Measurements from ENCODE around the gene MAPT. TPM values are rescaled to one million over a fixed set of nuclear protein-coding genes. Genes with fewer than 3 reads are reported as not detected.

Gene MAPT
- polyA plus RNA-seq, 1 experiment = 0.27 TPM

DNA sequence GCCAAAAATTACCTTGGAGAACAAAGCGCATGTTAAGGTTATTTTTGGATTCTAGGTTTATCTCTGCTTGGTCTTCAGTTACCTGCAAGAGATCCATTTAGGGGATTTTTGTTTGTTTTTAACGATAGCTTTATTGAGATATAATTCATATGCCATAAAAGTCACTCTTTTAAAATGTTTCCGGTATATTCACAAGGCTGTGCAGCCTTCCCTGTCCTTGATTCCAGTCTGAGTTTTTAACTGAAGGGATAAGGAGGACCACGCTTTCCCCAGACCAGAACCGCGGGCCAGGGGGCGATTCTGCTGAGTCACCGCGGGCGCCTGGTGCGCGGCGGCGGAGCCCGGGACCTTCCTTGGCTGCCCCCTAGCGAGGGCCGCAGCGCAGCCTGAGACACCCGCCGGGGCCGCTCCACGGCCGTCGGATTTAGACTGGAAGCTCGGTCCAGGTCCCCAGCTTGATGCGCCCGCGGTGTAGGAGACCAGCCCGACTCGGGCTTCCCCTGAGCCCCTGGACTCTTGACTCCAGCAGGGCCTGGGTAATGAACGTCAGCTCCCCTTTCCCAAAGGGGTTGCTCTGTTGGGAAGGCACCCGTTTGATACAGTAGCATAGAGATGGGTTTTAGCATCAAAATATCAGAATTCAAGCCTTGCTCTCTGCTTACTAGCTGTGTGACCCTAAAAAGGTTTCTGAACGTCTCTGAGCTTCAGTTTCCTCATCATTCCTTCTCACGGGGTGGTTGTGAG is 54.7 kb downstream of the MAPT start:
- H3K4me3 ChIP-seq (ENCODE audit: low read depth, low read length) = peak overlapping the region; percentile 25; the same call in 1 of the 2 replicates
- ChIA-PET POLR2A (interaction anchor here (0.7 kb wide), 1 partner anchor 245 kb away, joined by 3 read pairs; the partner anchor contains the start of gene KANSL1), CTCF (interaction anchor here (0.5 to 2.2 kb wide), 29 partner anchors 8 to 1934 kb away, joined by 3 to 11 read pairs (median 4); partner anchors contain the start of gene TMEM101)
- TF ChIP-seq, protein P1, sequence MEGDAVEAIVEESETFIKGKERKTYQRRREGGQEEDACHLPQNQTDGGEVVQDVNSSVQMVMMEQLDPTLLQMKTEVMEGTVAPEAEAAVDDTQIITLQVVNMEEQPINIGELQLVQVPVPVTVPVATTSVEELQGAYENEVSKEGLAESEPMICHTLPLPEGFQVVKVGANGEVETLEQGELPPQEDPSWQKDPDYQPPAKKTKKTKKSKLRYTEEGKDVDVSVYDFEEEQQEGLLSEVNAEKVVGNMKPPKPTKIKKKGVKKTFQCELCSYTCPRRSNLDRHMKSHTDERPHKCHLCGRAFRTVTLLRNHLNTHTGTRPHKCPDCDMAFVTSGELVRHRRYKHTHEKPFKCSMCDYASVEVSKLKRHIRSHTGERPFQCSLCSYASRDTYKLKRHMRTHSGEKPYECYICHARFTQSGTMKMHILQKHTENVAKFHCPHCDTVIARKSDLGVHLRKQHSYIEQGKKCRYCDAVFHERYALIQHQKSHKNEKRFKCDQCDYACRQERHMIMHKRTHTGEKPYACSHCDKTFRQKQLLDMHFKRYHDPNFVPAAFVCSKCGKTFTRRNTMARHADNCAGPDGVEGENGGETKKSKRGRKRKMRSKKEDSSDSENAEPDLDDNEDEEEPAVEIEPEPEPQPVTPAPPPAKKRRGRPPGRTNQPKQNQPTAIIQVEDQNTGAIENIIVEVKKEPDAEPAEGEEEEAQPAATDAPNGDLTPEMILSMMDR (IDR thresholded peaks at IDR 0.05; ENCODE audit: low read depth, low read length) = peak; percentile 83
- no peak overlapping the region for H3K27ac ChIP-seq (ENCODE audit: low read depth, low read length)
- peak; percentile 4 for DNase-seq (ENCODE audit: low read depth, low spot score)
- no peaks in the 10 kb centered on the region for H3K9me3 ChIP-seq (ENCODE audit: control insufficient read depth, insufficient read depth, low read length)
- peaks cover 35% of the 10 kb centered on the region for H3K27me3 ChIP-seq (ENCODE audit: control insufficient read depth, insufficient read depth, low read length)

DNA sequence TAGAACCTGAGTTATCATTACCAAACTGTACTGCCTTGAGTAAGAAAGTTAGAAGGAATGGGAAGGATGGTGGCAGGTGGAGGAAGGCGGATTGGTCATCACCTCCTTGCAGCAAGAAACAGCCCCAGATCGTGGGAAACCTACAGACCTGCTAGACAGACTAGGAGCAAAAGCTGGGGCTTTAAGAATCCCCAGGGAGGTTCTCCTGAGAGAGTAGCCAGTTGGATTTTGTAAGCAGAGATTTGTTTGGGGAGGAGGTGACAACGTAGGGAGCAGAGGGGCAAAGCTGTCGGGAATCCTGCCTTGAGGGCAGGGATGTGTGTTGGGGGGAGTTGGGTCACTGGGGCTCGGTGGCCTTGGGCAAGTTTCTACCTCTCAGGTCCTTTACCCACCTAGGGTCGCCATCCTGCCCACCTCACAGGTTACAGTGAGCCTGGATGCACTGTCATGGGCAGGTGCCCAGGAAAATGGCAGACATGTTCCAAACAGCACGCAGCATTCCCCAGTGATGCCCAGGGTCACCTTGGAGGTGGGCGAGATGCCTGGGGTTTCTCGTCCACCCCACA is 55.5 kb downstream of the MAPT start:
- H3K9me3 ChIP-seq (ENCODE audit: control insufficient read depth, insufficient read depth, low read length) = no peaks in the 10 kb centered on the region
- peaks cover 30% of the 10 kb centered on the region for H3K27me3 ChIP-seq (ENCODE audit: control insufficient read depth, insufficient read depth, low read length)
- ChIA-PET CTCF (interaction anchor here (0.5 to 2.2 kb wide), 26 partner anchors 8 to 1935 kb away, joined by 3 to 11 read pairs (median 4); partner anchors contain the start of gene TMEM101), POLR2A (interaction anchor here (0.7 kb wide), 1 partner anchor 244 kb away, joined by 3 read pairs; the partner anchor contains the start of gene KANSL1)
- no peak overlapping the region for H3K4me3 ChIP-seq (ENCODE audit: low read depth, low read length)
- no peak for DNase-seq (ENCODE audit: low read depth, low spot score)
- no peak overlapping the region for H3K27ac ChIP-seq (ENCODE audit: low read depth, low read length)
- TF ChIP-seq, protein P1 (IDR thresholded peaks at IDR 0.05; ENCODE audit: low read depth, low read length) = no peak

DNA sequence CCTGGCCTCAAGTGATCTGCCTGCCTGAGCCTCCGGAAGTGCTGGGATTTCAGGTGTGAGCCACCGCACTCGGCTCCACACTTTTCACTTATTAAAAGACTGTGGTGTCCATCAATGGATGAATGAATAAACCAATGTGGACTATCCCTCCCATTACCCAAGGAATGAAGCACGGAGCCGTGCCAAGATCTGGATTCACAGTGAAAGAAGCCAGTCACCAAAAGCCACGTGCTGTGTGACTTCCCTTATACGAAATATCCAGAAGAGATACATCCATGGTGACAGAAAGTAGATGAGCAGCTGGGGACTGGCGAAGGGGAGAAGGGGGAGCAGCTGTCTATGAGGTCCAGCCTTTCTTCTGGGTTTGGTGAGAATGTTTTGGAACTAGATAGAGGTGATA is 56.5 kb downstream of the MAPT start:
- Histone ChIP-seq H3K27me3 (ENCODE audit: control insufficient read depth, insufficient read depth, low read length) (peaks cover 35% of the 10 kb centered on the region), H3K9me3 (ENCODE audit: control insufficient read depth, insufficient read depth, low read length) (no peaks in the 10 kb centered on the region), H3K4me3 (ENCODE audit: low read depth, low read length) (no peak overlapping the region), H3K27ac (ENCODE audit: low read depth, low read length) (no peak overlapping the region)
- CTCF ChIA-PET = no interaction called here
- TF ChIP-seq, protein P1 (IDR thresholded peaks at IDR 0.05; ENCODE audit: low read depth, low read length) = no peak
- POLR2A ChIA-PET = no interaction called here
- no peak for DNase-seq (ENCODE audit: low read depth, low spot score)

DNA sequence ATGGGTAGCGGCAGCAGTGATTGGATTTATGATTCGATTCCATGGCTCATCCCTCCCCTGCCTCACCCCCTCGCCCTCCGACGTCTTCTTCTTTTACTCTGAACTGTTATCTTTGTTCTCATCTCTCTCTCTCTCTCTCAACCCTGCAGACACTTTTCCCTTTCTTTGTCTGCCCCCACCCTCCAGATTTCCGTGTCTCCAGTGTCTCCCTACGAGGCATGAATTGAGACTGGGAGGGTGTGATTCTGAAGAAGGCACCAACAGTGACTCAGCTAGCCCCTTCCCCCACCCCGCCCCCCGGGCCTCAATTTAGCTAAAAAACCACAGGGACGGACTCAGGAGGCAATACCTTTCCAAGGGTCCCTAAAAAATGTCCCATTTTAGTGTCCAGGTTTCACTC is 57.0 kb downstream of the MAPT start:
- H3K9me3 ChIP-seq (ENCODE audit: control insufficient read depth, insufficient read depth, low read length) = no peaks in the 10 kb centered on the region
- DNase-seq (ENCODE audit: low read depth, low spot score) = no peak
- TF ChIP-seq, protein P1 (IDR thresholded peaks at IDR 0.05; ENCODE audit: low read depth, low read length) = no peak
- no peak overlapping the region for H3K27ac ChIP-seq (ENCODE audit: low read depth, low read length)
- H3K27me3 ChIP-seq (ENCODE audit: control insufficient read depth, insufficient read depth, low read length) = peaks cover 35% of the 10 kb centered on the region
- CTCF ChIA-PET = no interaction called here
- H3K4me3 ChIP-seq (ENCODE audit: low read depth, low read length) = no peak overlapping the region
- POLR2A ChIA-PET = no interaction called here

DNA sequence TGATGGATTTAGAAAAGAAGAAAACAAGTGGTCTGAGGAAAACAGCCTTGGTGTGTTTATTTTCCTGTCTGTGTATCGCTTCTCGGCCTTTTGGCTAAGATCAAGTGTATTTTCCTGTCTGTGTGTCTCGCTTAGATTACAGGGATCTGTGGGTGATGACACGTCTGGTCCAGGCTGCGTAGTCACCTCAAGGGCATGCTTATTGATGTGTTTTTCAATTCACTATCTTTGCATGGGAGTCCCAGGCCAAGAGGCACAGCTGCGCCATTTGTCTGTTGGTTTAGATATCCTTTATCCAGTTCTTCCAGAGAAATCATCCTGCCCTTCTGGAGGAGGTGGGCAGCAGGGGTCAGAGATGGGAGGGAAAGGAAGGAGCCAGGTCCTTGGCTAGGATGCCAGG is 57.6 kb downstream of the MAPT start:
- ChIA-PET CTCF (no interaction called here), POLR2A (no interaction called here)

More for the DNA sequence above, 57.6 kb downstream of the MAPT start:
- H3K4me3 ChIP-seq (ENCODE audit: low read depth, low read length) = no peak overlapping the region
- TF ChIP-seq, protein P1 (IDR thresholded peaks at IDR 0.05; ENCODE audit: low read depth, low read length) = no peak
- no peak for DNase-seq (ENCODE audit: low read depth, low spot score)
- H3K27ac ChIP-seq (ENCODE audit: low read depth, low read length) = no peak overlapping the region
- H3K9me3 ChIP-seq (ENCODE audit: control insufficient read depth, insufficient read depth, low read length) = no peaks in the 10 kb centered on the region
- peaks cover 34% of the 10 kb centered on the region for H3K27me3 ChIP-seq (ENCODE audit: control insufficient read depth, insufficient read depth, low read length)
